ENCODE results near the gene CHD5. TPM values are rescaled to one million over a fixed set of nuclear protein-coding genes. Genes with fewer than 3 reads are reported as not detected.
"Not testable (repeated sequence)": the region's sequence is repeated elsewhere in the genome, so short reads cannot be mapped to it uniquely, and the experiment has no call there.

CHD5 gene
- total RNA-seq (2014; rRNA removed; shearing (Covaris generic); ENCODE audit: low replicate concordance), result not detected in 2 replicates

DNA sequence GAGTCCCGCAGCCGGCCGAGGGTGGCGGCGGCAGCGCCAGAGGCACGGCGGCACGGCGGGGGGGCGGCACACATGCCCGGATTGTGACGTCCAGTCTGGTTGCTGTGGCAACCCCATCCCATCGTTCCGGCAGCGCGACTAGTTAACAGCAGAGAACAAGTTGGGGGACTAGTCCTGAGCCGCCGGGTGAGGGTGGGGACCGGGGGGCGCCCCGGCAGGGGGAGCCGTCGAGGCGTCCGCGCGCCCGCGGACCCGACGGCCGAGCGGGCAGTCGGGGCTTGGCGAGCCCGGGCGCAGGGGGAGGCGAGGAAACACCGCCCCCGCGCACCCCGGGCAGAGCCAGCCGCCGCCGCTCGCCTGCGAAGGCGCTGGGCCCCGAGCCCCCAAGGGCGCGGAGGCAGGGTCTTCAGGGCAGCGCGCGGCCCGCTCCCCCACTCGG, at the start of gene CHD5:
Gene CHD5 (minus strand): TSS at position 54 of the 439 bp plus-strand sequence. CDS start 298 bp downstream, outside the sequence.
- in situ Hi-C loops (cut with HindIII; ENCODE audit: low pct_unique_long_range_greater_than_20kb, low sequenced_read_pairs), result no loop called here
- DNase-seq (ENCODE audit: low read depth), result no peak

DNA sequence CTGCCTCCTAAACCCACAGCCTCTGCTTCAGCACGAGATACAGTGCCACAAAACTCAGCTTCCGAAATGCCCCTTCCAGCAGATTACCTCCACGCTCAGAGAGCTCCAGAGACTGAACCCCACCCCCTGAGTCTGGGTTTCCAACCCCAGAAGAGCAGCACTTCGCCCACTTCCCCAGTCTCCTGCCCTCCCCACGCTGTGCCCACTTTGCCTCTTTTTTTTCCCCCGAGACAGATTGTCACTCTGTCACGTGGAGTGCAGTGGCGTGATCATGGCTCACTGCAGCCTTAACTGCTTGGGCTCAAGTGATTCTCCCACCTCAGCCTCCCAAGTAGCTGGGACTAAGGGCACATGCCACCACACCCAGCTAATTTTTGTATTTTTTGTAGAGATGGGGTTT, 45.5 kb upstream of the CHD5 start:
- no peak for DNase-seq (ENCODE audit: low read depth)
- in situ Hi-C loops (cut with HindIII; ENCODE audit: low pct_unique_long_range_greater_than_20kb, low sequenced_read_pairs), result no loop called here

DNA sequence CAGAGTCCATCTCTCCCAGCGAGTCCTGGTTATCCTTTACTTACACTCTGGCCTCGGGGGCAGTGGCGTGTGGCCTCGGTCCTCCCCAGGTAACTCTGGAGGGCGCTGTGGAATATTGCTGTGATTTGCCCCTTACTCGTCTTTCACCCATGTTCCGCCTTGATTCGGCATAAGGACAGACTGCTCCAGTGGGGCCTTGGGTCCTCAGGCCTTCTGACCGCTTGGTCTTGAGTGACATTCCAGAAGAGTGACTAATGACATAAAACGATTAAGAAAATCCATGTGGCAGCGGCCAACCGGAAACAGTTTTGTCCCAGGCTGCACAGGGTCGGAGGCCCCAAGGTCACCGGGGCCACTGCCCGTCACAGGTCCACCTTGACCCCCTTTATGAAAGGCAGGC, 44.6 kb upstream of the CHD5 start:
- in situ Hi-C loops (cut with HindIII; ENCODE audit: low pct_unique_long_range_greater_than_20kb, low sequenced_read_pairs), result no loop called here
- peak; percentile 39 for DNase-seq (ENCODE audit: low read depth)

DNA sequence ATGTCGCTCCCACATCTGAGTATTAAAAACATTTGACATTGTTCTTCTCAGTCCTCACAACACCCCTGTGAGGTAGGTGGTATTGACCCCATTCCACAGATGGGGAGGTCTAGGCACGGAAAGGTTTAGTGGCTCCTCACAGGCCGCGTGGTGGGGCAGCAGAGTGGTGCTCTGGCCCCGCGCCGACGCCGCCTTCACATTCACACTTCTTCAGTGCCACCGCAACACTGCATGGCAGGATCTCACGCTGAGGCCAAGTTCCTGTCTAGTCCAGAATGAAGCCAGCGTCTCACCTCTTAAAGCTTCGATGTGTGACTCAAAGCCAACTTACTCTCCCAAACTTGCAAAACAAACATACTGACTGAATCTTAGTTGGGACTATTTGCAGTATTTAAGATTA, 43.5 kb upstream of the CHD5 start:
- in situ Hi-C loops (cut with HindIII; ENCODE audit: low pct_unique_long_range_greater_than_20kb, low sequenced_read_pairs), result no loop called here

DNA sequence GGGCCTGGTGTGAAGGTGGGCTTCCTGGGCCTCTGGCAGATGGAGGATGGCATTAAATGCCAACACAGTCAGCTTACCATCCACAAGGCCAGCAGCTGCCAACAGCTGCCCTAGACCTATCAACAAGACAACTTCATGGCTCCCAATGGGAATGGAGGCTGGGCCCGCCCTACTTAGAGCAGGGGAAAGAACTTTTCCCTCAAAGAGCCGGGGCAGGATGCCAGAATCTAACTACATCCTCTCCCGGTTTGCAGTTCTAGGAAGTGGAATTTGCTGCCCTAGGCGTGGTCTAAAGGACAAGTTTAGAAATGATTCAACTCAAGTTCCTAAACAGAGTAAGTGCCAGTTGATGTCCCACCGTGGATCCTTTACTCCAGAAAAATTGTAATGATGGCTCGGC, 42.5 kb upstream of the CHD5 start:
- DNase-seq (ENCODE audit: low read depth), result no peak
- in situ Hi-C loops (cut with HindIII; ENCODE audit: low pct_unique_long_range_greater_than_20kb, low sequenced_read_pairs), result no loop called here

More for the DNA sequence above, 43.5 kb upstream of the CHD5 start:
- DNase-seq (ENCODE audit: low read depth), result no peak

DNA sequence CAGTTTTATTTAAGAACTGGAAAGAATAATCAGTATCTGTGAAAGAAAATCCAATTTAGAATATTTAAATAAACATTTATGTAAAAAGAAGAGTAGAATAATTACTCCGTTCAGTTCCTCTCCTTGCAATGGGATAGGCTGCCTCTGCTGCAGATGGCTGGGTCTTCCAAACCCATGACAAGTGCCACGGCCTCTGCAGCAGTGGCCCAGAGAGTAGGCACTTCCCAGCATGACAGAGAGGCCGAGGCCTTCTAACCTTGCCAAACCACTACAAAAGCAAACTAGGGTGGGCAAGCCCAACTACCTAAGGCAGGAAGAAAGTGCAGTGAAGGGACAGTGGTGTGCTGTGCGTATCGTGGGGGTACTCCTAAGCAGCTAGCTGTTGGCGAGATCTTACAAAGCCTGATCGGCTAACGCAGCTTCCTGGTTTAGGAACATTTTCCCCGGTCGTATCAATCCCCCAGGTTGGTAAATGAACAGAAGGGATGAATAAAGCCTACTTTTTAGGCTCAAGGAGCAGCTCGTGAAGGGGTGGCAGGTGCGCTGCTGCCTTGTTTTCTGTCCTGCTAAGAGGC, 41.2 kb upstream of the CHD5 start:
- no peak for DNase-seq (ENCODE audit: low read depth)

DNA sequence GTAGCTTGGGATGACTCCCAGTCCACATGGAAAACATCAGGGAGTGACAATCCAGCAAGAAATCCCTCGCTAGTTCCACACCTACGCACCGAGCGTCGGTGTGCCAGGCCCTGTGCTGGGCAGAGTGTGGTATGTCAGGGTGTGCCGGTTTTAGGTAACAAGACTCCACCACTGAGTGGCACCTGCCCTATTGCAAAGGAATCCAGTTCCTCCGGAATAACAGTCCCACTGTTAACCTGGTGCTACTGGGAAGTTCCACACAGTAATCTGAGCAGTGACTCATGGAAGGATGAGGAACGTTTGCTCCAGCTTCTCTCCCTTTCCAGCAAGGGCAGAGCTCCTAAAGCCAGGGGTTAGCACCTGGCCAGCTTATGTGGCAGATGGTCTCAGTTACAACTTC, 40.1 kb upstream of the CHD5 start:
- in situ Hi-C loops (cut with HindIII; ENCODE audit: low pct_unique_long_range_greater_than_20kb, low sequenced_read_pairs), result no loop called here
- DNase-seq (ENCODE audit: low read depth), result no peak

More for the DNA sequence above, 41.2 kb upstream of the CHD5 start:
- in situ Hi-C loops (cut with HindIII; ENCODE audit: low pct_unique_long_range_greater_than_20kb, low sequenced_read_pairs), result no loop called here

DNA sequence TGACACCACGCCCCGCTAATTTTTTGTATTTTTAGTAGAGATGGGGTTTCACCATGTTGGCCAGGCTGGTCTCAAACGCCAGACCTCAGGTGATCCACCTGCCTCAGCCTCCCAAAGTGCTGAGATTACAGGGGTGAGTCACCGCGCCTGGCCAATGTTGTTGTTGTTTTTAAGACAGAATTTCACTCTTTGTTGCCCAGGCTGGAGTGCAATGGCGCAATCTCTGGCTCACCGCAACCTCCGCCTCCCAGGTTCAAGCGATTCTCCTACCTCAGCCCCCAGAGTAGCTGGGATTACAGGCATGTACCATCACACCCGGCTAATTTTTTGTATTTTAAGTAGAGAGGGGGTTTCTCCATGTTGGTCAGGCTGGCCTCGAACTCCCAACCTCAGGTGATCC, 39.5 kb upstream of the CHD5 start:
- DNase-seq (ENCODE audit: low read depth); in situ Hi-C loops (cut with HindIII; ENCODE audit: low pct_unique_long_range_greater_than_20kb, low sequenced_read_pairs): not testable (repeated sequence)

DNA sequence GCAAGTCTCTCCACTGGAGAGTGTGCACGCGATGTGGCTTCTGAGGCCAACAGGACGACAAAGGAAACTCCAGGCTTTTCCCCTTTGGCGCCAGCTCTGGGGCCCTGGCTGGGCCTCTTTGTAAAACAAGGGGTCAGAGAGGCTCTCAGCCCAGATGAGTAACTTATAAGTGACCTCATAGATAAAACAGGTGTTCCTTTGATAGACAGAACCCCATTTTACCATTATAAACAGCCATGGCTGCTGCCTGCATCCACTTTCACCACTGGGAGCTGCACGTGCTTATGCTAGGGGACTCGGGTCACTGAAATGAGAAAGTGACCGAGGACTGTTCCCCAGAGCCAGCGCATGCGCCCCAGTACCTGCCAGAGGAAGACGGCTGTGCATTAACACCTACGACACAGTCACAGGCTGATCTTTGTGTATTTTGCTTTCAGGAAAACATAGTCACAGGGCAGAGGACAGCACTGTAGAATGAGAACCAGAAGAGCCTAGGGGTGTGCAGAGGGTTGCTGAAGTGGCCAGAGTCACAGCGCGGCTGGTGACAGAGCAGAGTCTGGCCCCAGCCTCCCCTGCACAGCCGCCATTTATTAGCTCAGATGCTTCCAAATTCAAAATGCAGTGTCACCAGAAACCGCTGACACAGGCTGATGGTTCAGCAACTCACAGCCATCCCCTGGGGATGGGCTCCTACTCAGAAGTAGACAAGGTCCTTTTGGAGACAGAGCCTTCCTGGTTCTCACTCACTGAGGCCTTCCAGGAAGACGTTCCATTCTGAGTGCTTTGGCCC, 38.4 kb upstream of the CHD5 start:
- in situ Hi-C loops (cut with HindIII; ENCODE audit: low pct_unique_long_range_greater_than_20kb, low sequenced_read_pairs), result no loop called here

DNA sequence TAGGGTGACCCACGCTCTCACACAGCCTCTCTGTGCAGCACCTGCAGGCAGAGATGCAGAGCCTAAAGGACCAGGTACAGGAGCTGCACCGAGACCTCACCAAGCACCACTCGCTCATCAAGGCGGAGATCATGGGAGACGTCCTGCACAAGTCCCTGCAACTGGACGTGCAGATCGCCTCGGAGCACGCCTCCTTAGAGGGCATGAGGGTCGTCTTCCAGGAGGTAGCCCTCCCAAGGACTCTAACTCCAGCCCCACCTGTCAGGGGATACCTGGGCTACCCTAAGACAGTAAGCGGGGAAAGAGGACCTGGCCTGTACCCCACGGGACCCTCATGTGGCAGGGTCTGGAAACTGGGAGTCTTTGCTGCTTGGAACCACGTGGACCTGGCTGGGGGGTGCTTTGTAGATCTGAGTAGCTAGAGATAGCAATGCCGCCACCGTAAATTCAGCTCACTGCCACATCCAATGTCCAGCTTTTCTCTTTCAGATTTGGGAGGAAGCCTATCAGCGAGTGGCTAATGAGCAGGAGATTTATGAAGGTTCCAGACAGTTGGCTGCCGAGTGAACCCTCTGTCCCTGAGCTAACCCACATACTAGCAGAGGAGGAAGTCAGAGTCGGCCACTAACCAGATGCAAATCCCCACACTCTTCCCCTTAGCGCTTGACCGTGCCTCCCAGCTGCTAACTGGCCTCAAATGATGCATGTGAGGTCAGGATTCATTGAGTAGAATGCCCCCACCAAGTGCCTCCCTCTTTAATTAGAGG, 32.3 kb upstream of the CHD5 start:
- no peak for DNase-seq (ENCODE audit: low read depth)
- in situ Hi-C loops (cut with HindIII; ENCODE audit: low pct_unique_long_range_greater_than_20kb, low sequenced_read_pairs), result no loop called here

More for the DNA sequence above, 38.4 kb upstream of the CHD5 start:
- no peak for DNase-seq (ENCODE audit: low read depth)

DNA sequence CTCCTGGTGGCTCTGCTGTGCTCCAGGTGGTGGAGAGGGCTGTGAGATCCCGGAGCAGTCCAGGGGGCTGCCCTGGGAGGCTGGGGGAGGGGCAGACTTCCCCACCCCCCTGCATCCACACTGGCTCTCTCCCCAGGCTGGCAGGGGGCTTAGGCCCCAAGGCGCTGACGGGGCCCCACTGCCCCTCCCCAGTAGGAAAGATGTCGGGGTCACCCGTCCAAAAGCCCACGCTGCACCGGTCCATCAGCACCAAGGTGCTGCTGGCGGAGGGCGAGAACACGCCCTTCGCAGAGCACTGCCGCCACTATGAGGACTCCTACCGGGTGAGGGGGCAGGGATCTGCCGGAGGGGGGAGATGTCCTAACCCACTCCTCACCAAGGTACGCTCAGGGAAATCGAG, 31.6 kb upstream of the CHD5 start:
- in situ Hi-C loops (cut with HindIII; ENCODE audit: low pct_unique_long_range_greater_than_20kb, low sequenced_read_pairs), result no loop called here
- DNase-seq (ENCODE audit: low read depth), result no peak

DNA sequence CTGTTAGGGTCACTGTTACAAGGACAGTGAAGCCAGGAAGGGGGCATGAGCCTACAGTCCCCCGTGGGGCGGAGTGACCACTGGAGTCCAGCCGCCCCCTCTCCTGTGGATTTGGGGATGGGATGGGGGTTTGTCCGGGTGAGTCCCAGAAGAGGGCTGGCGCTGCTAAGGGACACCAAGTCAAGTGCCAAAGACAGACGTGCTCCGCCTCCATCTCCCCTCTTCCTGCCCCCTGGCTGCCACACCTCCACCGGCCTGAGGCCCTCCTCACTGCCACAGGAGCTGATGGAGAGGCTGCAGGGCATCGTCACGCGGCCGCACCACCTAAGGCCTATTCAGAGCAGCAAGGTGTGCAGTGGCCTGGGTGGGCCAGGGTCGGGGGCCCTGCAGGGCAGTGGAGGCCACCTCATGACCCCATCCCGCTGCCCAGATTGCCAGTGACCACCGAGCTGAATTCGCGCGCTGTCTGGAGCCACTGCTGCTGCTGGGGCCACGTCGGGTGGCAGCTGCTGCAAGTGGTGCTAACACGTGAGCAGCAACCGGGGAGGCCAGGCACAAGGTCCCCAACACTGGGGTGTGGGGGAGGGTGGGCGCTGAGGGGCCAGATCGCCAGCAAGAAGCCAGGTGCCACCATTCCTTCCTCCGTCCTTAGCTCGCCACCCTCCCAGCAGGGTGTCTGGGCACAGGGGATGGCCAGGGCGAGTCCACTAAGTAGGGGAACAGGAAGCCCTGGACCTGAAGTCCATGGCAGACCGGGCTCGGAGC, 30.7 kb upstream of the CHD5 start:
- in situ Hi-C loops (cut with HindIII; ENCODE audit: low pct_unique_long_range_greater_than_20kb, low sequenced_read_pairs), result no loop called here

DNA sequence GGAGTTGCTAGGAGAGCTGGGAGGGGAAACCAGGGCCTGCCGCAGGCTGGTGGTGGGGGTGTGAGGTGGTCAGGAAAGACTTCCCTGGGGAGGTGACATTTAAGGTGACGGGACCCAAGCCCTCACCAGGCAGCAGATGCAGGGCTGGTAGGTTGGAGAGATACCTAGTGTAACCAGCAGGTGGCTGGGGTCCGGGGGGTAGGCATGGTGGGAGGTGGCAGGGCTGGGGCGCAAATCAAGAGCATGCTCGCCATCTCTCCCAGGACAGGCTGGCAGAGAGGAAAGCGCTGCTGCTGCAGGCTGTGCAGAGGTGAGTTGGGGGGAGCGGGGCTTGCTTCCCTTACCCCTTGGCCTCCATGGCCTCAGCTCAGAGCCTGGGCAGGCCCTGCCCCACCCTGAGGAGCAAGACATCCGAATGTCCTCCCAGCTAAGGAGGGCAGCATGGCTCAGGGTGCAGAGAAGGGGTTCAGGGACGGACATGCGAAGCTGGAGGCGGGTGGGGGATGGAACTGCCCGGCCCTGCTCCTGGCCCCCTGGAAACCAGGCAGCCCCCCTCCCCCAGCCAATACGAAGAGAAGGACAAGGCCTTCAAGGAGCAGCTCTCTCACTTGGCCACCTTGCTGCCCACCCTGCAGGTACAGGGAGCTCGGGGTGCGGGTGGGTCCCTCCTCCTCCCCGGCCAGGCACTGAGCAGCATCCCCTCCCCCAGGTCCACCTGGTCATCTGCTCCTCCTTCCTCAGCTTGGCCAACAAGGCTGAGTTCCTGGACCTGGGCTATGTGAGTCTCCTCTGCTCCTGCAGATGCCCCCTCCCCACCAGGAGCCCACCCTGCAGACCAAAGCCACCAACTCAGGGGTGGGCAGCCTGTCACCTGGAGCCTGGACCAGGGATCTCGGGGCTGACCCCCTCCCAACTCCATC, 29.8 kb upstream of the CHD5 start:
- no peak for DNase-seq (ENCODE audit: low read depth)
- in situ Hi-C loops (cut with HindIII; ENCODE audit: low pct_unique_long_range_greater_than_20kb, low sequenced_read_pairs), result no loop called here

More for the DNA sequence above, 30.7 kb upstream of the CHD5 start:
- DNase-seq (ENCODE audit: low read depth), result no peak

DNA sequence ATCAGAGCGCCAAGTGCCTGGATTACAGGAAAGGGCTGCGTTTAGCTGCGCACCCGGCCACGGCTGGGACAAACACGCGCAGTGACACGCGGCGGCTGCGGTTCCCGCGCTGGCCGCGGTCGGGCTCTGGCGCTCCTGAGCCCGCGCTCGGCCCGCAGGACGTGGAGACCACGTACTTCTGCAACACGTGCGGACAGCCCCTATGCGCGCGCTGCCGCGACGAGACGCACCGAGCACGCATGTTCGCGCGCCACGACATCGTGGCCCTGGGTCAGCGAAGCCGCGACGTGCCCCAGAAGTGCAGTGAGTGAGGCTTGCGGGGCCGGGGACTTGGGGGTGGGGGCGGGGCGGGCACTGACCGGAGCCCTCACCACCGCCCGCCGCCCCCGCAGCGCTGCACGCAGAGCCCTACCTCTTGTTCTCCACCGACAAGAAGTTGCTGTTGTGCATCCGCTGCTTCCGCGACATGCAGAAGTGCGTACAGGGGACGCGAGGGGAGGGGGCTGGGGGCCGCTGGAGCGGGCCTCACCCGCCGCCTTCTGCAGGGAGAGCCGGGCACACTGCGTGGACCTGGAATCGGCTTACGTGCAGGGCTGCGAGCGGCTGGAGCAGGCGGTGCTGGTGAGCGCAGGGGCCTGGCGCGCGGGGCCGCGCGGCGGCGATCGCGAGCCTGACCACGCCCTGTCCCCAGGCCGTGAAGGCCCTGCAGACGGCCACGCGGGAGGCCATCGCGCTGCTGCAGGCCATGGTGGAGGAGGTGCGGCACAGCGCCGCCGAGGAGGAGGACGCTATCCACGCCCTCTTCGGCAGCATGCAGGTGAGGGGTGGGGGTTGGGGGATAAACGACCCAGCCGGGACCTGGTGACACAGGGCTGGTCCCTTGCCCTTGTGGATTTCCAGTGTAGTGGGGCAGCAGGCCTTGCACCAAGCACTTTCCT, 28.9 kb upstream of the CHD5 start:
- in situ Hi-C loops (cut with HindIII; ENCODE audit: low pct_unique_long_range_greater_than_20kb, low sequenced_read_pairs), result no loop called here
- DNase-seq (ENCODE audit: low read depth), result no peak

DNA sequence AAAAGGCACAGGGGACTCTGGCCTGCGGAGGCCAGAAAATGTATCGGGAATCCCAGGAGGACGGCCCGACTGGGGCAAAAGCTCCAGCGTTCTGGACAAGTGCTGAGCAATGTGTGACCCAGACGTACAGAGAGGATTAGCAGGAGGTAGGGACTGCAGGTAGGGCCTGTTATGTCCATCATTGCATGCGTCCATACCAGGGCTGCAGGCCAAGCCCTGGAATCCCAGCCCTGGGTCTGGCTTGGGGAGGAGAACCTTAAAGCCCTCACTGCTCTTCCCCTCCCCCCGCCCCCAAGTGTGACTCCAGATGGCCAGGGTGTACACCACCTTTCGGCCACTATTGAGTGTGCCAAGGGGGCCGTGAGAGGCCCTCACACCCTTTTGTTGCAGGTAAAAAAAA, 27.8 kb upstream of the CHD5 start:
- in situ Hi-C loops (cut with HindIII; ENCODE audit: low pct_unique_long_range_greater_than_20kb, low sequenced_read_pairs), result no loop called here
- DNase-seq (ENCODE audit: low read depth), result no peak

DNA sequence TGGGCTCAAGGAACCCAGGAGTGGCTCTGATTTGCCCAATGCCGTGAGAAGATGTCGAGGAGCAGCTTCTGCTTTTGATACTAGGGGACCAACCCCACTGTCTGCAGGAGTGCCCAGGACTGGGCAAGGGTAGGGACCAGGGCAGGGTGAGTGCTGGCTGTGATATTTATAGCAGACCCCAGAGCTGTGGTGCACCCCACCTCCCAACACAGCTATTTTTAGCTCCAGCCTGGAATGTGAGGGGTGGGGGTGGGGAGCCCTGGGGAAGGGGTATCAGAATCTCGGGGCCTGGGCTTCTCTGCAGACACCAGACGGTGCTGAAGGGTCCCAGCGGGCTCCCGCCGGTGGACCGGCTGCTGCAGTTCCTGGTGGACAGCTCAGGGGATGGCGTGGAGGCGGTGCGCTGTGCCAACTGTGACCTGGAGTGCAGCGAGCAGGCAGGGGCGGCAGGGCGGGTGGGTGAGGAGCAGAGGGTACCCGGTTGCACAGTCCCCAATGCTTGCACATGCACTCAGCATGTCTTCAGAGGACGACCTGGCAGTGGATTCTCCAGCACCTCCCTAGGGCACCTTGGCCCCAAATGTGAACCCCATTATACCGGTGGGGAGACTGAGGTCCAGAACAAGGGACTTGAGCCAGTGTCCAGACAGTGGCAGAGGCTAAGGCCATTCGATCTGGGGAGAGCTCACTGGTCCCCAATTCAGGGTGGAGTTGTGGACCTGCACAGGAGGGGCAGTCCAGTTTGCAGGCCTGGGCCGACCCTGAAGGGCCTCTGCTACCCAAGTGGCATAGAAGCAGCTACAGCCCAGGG, 27.2 kb upstream of the CHD5 start:
- no peak for DNase-seq (ENCODE audit: low read depth)
- in situ Hi-C loops (cut with HindIII; ENCODE audit: low pct_unique_long_range_greater_than_20kb, low sequenced_read_pairs), result no loop called here

Measured in Caki2 (cell line).